NCI-H128 (cell line): ENCODE results near the gene COQ8B.

Experiments
- DNase-seq: peaks from one replicate; lab custom pipeline; 2025; ENCODE audit not compliant: unreplicated experiment; lab: John Stamatoyannopoulos, UW

Gene COQ8B

GRCh38 chr19:40718774-40719391, 2.2 kb upstream of the COQ8B start:
- DNase-seq = peak; percentile 2

- no peak for DNase-seq
Observed at GRCh38 chr19:40717880-40718773, 1.4 kb upstream of the COQ8B start.

- no peak for DNase-seq
Observed at GRCh38 chr19:40717325-40717879, 716 bp upstream of the COQ8B start.

GRCh38 chr19:40716031-40716481, 630 bp downstream of the COQ8B start:
- DNase-seq = peak; percentile 47

GRCh38 chr19:40714441-40715299, 2.0 kb downstream of the COQ8B start:
- peak; percentile 93 for DNase-seq

GRCh38 chr19:40713939-40714338, 2.7 kb downstream of the COQ8B start:
- DNase-seq = no peak

- DNase-seq = no peak
Observed at GRCh38 chr19:40709817-40710216, 6.9 kb downstream of the COQ8B start.

- DNase-seq = no peak
Observed at GRCh38 chr19:40707615-40708014, 9.1 kb downstream of the COQ8B start.

- no peak for DNase-seq
Observed at GRCh38 chr19:40705950-40706619, 10.6 kb downstream of the COQ8B start.

- DNase-seq = no peak
Observed at GRCh38 chr19:40705362-40705651, 11.4 kb downstream of the COQ8B start.

GRCh38 chr19:40704491-40705361, 12.0 kb downstream of the COQ8B start:
- no peak for DNase-seq

- no peak for DNase-seq
Observed at GRCh38 chr19:40703029-40703755, 13.5 kb downstream of the COQ8B start.

- DNase-seq = no peak
Observed at GRCh38 chr19:40702337-40703012, 14.2 kb downstream of the COQ8B start.

GRCh38 chr19:40701758-40702157, 14.9 kb downstream of the COQ8B start:
- no peak for DNase-seq

- DNase-seq = no peak
Observed at GRCh38 chr19:40700083-40700482, 16.6 kb downstream of the COQ8B start.

GRCh38 chr19:40697007-40697406, 19.7 kb downstream of the COQ8B start:
- no peak for DNase-seq

- DNase-seq = no peak
Observed at GRCh38 chr19:40695881-40696280, 20.8 kb downstream of the COQ8B start.

GRCh38 chr19:40693896-40694295, 22.8 kb downstream of the COQ8B start:
- no peak for DNase-seq
